Neural cell (in vitro differentiated cells): ENCODE data around the gene USP49.

ENCODE experiments used
- EP300 ChIP-seq: fragments of 450-650 bp; conservative IDR thresholded peaks from 2 replicates; pipeline ENCODE4 v1.6.1; 2014; ENCODE audit warnings: antibody characterized with exemption, mild to moderate bottlenecking, moderate library complexity; ENCODE audit not compliant: poor library complexity, severe bottlenecking
- EZH2 ChIP-seq: fragments of 200-600, 300-800 bp; shearing (Covaris generic), sonication (generic); IDR thresholded peaks from 2 replicates; pipeline ENCODE4 v1.6.1; 2014; ENCODE audit warnings: antibody characterized with exemption, low read length, borderline replicate concordance, mild to moderate bottlenecking; ENCODE audit not compliant: insufficient read depth, poor library complexity, severe bottlenecking
- MXI1 ChIP-seq: fragments of 450-650 bp; conservative IDR thresholded peaks from 2 replicates; pipeline ENCODE4 v1.6.1; 2014; ENCODE audit warnings: antibody characterized with exemption, mild to moderate bottlenecking; ENCODE audit not compliant: poor library complexity, severe bottlenecking
- POLR2AphosphoS5 ChIP-seq: IDR thresholded peaks from 2 replicates; pipeline ENCODE4 v1.6.1; 2012
- RAD21 ChIP-seq: fragments of 450-650 bp; conservative IDR thresholded peaks from 2 replicates; pipeline ENCODE4 v1.6.1; 2014; ENCODE audit warnings: antibody characterized with exemption, mild to moderate bottlenecking, moderate library complexity
- TF ChIP-seq, protein P1 (sequence below): fragments of 450-650 bp; IDR thresholded peaks from 2 replicates; pipeline ENCODE4 v1.5.1; 2014; ENCODE audit warnings: antibody characterized with exemption, mild to moderate bottlenecking, moderate library complexity; ENCODE audit not compliant: poor library complexity, severe bottlenecking
- TF ChIP-seq, protein P2 (sequence below): IDR thresholded peaks from 2 replicates; pipeline ENCODE4 v1.6.1; 2012; ENCODE audit warnings: borderline replicate concordance

- TF ChIP-seq EZH2 (no peak), RAD21 (no peak), POLR2AphosphoS5 (no peak), EP300 (no peak), MXI1 (no peak)
- TF ChIP-seq, protein P1, sequence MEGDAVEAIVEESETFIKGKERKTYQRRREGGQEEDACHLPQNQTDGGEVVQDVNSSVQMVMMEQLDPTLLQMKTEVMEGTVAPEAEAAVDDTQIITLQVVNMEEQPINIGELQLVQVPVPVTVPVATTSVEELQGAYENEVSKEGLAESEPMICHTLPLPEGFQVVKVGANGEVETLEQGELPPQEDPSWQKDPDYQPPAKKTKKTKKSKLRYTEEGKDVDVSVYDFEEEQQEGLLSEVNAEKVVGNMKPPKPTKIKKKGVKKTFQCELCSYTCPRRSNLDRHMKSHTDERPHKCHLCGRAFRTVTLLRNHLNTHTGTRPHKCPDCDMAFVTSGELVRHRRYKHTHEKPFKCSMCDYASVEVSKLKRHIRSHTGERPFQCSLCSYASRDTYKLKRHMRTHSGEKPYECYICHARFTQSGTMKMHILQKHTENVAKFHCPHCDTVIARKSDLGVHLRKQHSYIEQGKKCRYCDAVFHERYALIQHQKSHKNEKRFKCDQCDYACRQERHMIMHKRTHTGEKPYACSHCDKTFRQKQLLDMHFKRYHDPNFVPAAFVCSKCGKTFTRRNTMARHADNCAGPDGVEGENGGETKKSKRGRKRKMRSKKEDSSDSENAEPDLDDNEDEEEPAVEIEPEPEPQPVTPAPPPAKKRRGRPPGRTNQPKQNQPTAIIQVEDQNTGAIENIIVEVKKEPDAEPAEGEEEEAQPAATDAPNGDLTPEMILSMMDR, result no peak
- TF ChIP-seq, protein P2, sequence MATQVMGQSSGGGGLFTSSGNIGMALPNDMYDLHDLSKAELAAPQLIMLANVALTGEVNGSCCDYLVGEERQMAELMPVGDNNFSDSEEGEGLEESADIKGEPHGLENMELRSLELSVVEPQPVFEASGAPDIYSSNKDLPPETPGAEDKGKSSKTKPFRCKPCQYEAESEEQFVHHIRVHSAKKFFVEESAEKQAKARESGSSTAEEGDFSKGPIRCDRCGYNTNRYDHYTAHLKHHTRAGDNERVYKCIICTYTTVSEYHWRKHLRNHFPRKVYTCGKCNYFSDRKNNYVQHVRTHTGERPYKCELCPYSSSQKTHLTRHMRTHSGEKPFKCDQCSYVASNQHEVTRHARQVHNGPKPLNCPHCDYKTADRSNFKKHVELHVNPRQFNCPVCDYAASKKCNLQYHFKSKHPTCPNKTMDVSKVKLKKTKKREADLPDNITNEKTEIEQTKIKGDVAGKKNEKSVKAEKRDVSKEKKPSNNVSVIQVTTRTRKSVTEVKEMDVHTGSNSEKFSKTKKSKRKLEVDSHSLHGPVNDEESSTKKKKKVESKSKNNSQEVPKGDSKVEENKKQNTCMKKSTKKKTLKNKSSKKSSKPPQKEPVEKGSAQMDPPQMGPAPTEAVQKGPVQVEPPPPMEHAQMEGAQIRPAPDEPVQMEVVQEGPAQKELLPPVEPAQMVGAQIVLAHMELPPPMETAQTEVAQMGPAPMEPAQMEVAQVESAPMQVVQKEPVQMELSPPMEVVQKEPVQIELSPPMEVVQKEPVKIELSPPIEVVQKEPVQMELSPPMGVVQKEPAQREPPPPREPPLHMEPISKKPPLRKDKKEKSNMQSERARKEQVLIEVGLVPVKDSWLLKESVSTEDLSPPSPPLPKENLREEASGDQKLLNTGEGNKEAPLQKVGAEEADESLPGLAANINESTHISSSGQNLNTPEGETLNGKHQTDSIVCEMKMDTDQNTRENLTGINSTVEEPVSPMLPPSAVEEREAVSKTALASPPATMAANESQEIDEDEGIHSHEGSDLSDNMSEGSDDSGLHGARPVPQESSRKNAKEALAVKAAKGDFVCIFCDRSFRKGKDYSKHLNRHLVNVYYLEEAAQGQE, result no peak
Observed at GRCh38 chr6:41769376-41769775, 125.8 kb downstream of the USP49 start.
